RCC 7860 (cell line): ENCODE results near the gene KLHL30.

ENCODE experiments used
- DNase-seq: peaks from one replicate; pipeline ENCODE4 v3.0.0-alpha.2; 2015; ENCODE audit warnings: low spot score
- FAIRE-seq: peaks from 2 replicates; lab custom pipeline; 2012; peaks lifted over from hg19 to GRCh38; lab: Jason Lieb, UNC

KLHL30 gene

GRCh38 chr2:238172439-238172838 lies 34.0 kb downstream of the KLHL30 start:
- DNase-seq (no peak), FAIRE-seq (no peak)

GRCh38 chr2:238173692-238174091 lies 35.2 kb downstream of the KLHL30 start:
- DNase-seq (no peak), FAIRE-seq (no peak)

GRCh38 chr2:238174291-238174690 lies 35.8 kb downstream of the KLHL30 start:
- no peak for DNase-seq
- no peak for FAIRE-seq

GRCh38 chr2:238174701-238175100 lies 36.2 kb downstream of the KLHL30 start:
- DNase-seq (no peak), FAIRE-seq (no peak)

- FAIRE-seq (no peak), DNase-seq (no peak)
Measured at GRCh38 chr2:238176613-238177012, 38.1 kb downstream of the KLHL30 start.

- no peak for FAIRE-seq
- no peak for DNase-seq
Measured at GRCh38 chr2:238180554-238180953, 42.1 kb downstream of the KLHL30 start.

- no peak for FAIRE-seq
- DNase-seq, result no peak
Measured at GRCh38 chr2:238182362-238182761, 43.9 kb downstream of the KLHL30 start.

GRCh38 chr2:238183821-238184220 lies 45.4 kb downstream of the KLHL30 start:
- DNase-seq, result no peak
- no peak for FAIRE-seq

GRCh38 chr2:238187618-238188548 lies 49.4 kb downstream of the KLHL30 start:
- DNase-seq (no peak), FAIRE-seq (no peak)

GRCh38 chr2:238190445-238190844 lies 52.0 kb downstream of the KLHL30 start:
- FAIRE-seq (no peak), DNase-seq (no peak)
